Ishikawa (cell line): ENCODE data around the gene THRB.

Source experiments
- CEBPB ChIP-seq: IDR thresholded peaks from 2 replicates; pipeline ENCODE4 v1.6.1; 2012
- CREB1 ChIP-seq: IDR thresholded peaks from 2 replicates; pipeline ENCODE4 v1.6.1; 2012; ENCODE audit warnings: low read depth
- EGR1 ChIP-seq: IDR thresholded peaks from 2 replicates; pipeline ENCODE4 v1.6.1; 2012
- EP300 ChIP-seq: IDR thresholded peaks from 2 replicates; pipeline ENCODE4 v1.6.1; 2012; ENCODE audit warnings: borderline replicate concordance
- FOXM1 ChIP-seq: IDR thresholded peaks from 2 replicates; pipeline ENCODE4 v1.6.1; 2012; ENCODE audit warnings: low read depth, borderline replicate concordance
- NFIC ChIP-seq: IDR thresholded peaks from 2 replicates; pipeline ENCODE4 v1.6.1; 2012
- RAD21 ChIP-seq: IDR thresholded peaks from 2 replicates; pipeline ENCODE4 v1.6.1; 2012; ENCODE audit warnings: low read depth
- TAF1 ChIP-seq: IDR thresholded peaks from 2 replicates; pipeline ENCODE4 v1.6.1; 2012; ENCODE audit warnings: low read depth, mild to moderate bottlenecking
- TCF12 ChIP-seq: IDR thresholded peaks from 2 replicates; pipeline ENCODE4 v1.6.1; 2012; ENCODE audit warnings: low read depth
- TEAD4 ChIP-seq: IDR thresholded peaks from 2 replicates; pipeline ENCODE4 v1.6.1; 2012
- YY1 ChIP-seq: IDR thresholded peaks from 2 replicates; pipeline ENCODE4 v1.6.1; 2012; ENCODE audit warnings: low read depth
- ZBTB7A ChIP-seq: IDR thresholded peaks from 2 replicates; pipeline ENCODE4 v1.6.1; 2012; ENCODE audit warnings: low read depth
- TF ChIP-seq, protein P1 (sequence below): IDR thresholded peaks from 2 replicates; pipeline ENCODE4 v1.6.1; 2012; ENCODE audit warnings: low read depth, mild to moderate bottlenecking
- TF ChIP-seq, protein P2 (sequence below): IDR thresholded peaks from 2 replicates; pipeline ENCODE4 v1.6.1; 2012
- TF ChIP-seq, protein P3 (sequence below): IDR thresholded peaks from 2 replicates; pipeline ENCODE4 v1.6.1; 2012

THRB gene

DNA sequence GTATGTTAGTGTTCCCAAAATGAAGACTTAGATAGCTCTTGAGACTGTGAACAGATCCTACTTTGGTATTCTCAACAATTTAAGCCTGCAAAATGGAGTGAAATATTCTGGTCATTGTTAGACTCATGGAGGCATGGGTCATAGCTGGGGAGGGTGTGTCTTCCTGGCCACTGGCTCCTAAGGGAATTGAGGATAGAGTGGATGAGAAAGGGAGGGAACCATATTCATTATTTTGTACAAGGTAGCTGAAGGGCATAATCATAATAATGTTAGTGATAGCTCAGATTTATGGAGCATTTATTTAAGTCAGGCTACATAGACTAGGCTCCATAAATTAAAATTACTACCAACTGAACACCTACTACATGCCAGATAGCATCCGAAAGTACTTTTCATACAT lies 295.9 kb downstream of the THRB start:
- TF ChIP-seq TCF12: no peak
- TF ChIP-seq, protein P1, sequence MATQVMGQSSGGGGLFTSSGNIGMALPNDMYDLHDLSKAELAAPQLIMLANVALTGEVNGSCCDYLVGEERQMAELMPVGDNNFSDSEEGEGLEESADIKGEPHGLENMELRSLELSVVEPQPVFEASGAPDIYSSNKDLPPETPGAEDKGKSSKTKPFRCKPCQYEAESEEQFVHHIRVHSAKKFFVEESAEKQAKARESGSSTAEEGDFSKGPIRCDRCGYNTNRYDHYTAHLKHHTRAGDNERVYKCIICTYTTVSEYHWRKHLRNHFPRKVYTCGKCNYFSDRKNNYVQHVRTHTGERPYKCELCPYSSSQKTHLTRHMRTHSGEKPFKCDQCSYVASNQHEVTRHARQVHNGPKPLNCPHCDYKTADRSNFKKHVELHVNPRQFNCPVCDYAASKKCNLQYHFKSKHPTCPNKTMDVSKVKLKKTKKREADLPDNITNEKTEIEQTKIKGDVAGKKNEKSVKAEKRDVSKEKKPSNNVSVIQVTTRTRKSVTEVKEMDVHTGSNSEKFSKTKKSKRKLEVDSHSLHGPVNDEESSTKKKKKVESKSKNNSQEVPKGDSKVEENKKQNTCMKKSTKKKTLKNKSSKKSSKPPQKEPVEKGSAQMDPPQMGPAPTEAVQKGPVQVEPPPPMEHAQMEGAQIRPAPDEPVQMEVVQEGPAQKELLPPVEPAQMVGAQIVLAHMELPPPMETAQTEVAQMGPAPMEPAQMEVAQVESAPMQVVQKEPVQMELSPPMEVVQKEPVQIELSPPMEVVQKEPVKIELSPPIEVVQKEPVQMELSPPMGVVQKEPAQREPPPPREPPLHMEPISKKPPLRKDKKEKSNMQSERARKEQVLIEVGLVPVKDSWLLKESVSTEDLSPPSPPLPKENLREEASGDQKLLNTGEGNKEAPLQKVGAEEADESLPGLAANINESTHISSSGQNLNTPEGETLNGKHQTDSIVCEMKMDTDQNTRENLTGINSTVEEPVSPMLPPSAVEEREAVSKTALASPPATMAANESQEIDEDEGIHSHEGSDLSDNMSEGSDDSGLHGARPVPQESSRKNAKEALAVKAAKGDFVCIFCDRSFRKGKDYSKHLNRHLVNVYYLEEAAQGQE: no peak
- no peak for TF ChIP-seq CREB1
- TF ChIP-seq NFIC: no peak
- TF ChIP-seq ZBTB7A: no peak
- no peak for TF ChIP-seq CEBPB
- no peak for TF ChIP-seq FOXM1
- TF ChIP-seq EGR1: no peak
- no peak for TF ChIP-seq RAD21
- no peak for TF ChIP-seq TAF1
- TF ChIP-seq, protein P2, sequence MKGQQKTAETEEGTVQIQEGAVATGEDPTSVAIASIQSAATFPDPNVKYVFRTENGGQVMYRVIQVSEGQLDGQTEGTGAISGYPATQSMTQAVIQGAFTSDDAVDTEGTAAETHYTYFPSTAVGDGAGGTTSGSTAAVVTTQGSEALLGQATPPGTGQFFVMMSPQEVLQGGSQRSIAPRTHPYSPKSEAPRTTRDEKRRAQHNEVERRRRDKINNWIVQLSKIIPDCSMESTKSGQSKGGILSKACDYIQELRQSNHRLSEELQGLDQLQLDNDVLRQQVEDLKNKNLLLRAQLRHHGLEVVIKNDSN: no peak
- no peak for TF ChIP-seq EP300
- TF ChIP-seq, protein P3, sequence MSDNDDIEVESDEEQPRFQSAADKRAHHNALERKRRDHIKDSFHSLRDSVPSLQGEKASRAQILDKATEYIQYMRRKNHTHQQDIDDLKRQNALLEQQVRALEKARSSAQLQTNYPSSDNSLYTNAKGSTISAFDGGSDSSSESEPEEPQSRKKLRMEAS: no peak
- TF ChIP-seq YY1: no peak

DNA sequence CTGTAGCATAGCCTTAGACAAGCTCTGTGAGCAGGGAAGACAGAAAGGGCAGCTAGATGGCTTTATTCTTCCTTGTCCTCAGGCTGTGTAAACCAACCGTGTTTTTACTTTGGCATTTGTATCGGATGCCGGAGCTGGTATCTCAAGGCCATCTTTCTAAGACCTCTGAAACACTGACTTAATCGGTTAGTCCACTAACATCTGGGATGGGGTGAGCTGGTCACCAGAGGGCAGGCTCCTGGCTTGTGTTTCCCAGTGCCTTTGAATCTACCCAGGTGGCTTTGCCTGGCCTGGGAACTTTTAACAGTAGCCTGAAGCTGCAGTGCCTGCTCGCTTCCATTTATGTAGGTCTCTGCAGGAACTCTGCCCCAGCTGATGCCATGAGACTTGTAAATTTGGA lies 296.8 kb downstream of the THRB start:
- TF ChIP-seq YY1 (no peak), EGR1 (no peak), CREB1 (no peak), EP300 (no peak), NFIC (no peak), TAF1 (no peak), RAD21 (no peak), FOXM1 (no peak), ZBTB7A (no peak), TCF12 (no peak), TEAD4 (no peak), CEBPB (no peak)
- TF ChIP-seq, protein P2: no peak
- TF ChIP-seq, protein P1: no peak
- TF ChIP-seq, protein P3: no peak

DNA sequence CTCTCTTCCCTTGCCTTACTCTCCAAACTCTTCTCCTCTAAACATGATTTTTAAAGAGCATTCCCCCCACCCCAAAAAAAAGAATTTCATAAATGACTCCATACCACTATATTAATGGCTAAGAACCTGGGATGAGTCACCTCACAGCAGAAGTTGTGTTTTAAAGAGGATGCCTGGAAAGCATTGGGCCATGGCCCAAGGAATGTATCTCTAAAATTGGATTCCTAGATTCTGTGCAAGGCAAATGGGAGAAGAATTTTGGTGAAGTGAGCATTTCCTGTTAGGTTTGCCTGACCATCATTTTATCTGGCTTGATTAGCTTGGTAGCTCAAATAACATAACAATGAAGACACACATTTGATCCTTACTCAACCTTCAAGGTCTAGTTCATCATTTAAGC lies 298.1 kb downstream of the THRB start:
- TF ChIP-seq FOXM1 (no peak), TEAD4 (0 out of 2 replicates have a peak, but pooled peaks have one; percentile 34)

DNA sequence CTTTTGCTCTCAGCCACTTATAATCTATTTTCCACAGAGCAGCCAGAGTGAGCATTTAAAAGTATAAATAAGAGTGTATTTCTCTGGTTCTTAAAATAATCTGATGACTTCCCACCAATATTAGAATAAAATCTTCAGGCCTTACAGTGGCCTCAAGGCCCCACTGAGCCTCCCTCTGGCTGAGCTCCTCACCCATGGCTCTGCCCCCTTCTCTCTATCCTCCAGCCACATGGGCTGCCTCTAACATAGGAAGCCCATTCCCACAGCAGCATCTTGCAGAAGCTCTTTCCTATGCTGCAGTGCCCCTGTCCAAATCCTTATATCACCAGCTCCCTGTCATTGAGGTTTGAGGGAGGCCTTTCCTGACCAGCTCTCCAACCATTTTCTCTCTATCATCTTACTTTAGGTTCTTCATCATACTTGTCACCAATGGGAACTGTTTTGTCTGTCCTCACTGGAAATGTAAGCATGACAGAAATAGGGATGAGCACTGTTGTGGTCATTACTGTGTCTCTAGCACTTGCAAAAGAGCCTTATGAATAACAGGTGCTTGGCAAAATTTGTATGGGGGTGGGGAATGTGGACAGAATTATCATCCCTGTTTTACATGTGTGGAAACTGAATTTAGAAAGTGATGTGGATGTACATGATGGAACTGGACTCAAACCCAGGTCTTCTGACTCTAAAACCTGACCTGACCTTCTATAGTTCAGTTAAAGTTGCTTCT lies 299.0 kb downstream of the THRB start:
- no peak for TF ChIP-seq TAF1
- TF ChIP-seq, protein P1: peak; percentile 25; the same call in 1 of the 2 replicates
